Activated CD4-positive, alpha-beta T cell treated with anti-CD3 and anti-CD28 coated beads, Interleukin-2, amount 10 ng/mL, durations not matched to agents 7 days and 5 days (primary cell): Measurements from ENCODE around the gene TMCC3. TPM values are rescaled to one million over a fixed set of nuclear protein-coding genes. Genes with fewer than 3 reads are reported as not detected.
A peak's percentile ranks its signal among the peaks of the same experiment; 100 is the strongest.
"Not testable (repeated sequence)": the region's sequence is repeated elsewhere in the genome, so short reads cannot be mapped to it uniquely, and the experiment has no call there.

Experiments
- CTCF ChIA-PET: fragments of 350-600 bp; sonication (Branson Sonifier 250); formaldehyde crosslinking; loops from one replicate; lab custom pipeline; 2021; ENCODE audit warnings: antibody characterized with exemption; lab: Charles Lee
- POLR2A ChIA-PET: fragments of 350-600 bp; sonication (Branson Sonifier 250); formaldehyde crosslinking; loops from one replicate; lab custom pipeline; 2021; ENCODE audit warnings: antibody characterized with exemption; lab: Charles Lee
- DNase-seq: peaks from one replicate; pipeline ENCODE4 v3.0.0-alpha.2; 2020
- H3K27ac Mint-ChIP-seq: one replicate; pipeline ENCODE4 v1.8.0; 2021; ENCODE audit warnings: mild to moderate bottlenecking, moderate library complexity, mixed read lengths
- H3K27me3 Mint-ChIP-seq: one replicate; pipeline ENCODE4 v1.8.0; 2021; ENCODE audit warnings: mixed read lengths
- H3K36me3 Mint-ChIP-seq: one replicate; pipeline ENCODE4 v1.8.0; 2021; ENCODE audit warnings: low read depth, mixed read lengths
- H3K4me1 Mint-ChIP-seq: one replicate; pipeline ENCODE4 v1.8.0; 2021; ENCODE audit warnings: mixed read lengths
- H3K4me3 Mint-ChIP-seq: one replicate; pipeline ENCODE4 v1.8.0; 2021; ENCODE audit warnings: mild to moderate bottlenecking, moderate library complexity, mixed read lengths
- H3K9me3 Mint-ChIP-seq: one replicate; pipeline ENCODE4 v1.8.0; 2021; ENCODE audit warnings: mixed read lengths
- total RNA-seq, 2 experiments: library from RNA; stranded (reverse); gene quantifications; one replicate each; pipeline ENCODE4 v1.2.3, GENCODE V29; 2021

The TMCC3 gene
- total RNA-seq, 2 experiments from 2014 or later, result 0.17 to 0.23 TPM

- Mint-ChIP-seq H3K27me3 (no peaks in the 10 kb centered on the region), H3K4me1 (peaks cover 21% of the 10 kb centered on the region), H3K36me3 (peaks cover 3% of the 10 kb centered on the region), H3K27ac (peak overlapping the region; percentile 88), H3K9me3 (peaks cover 2% of the 10 kb centered on the region), H3K4me3 (peak overlapping the region; percentile 52)
- ChIA-PET CTCF (interaction anchor here (0.8 to 1.7 kb wide), 2 partner anchors 11 to 18 kb away, joined by 3 to 4 read pairs; no protein-coding TSS in a partner anchor), POLR2A (no interaction called here)
- no peak for DNase-seq
Measured at GRCh38 chr12:94622475-94622874, 27.9 kb downstream of the TMCC3 start.

GRCh38 chr12:94621662-94622359 lies 28.5 kb downstream of the TMCC3 start:
- peak; percentile 51 for DNase-seq
- Mint-ChIP-seq H3K4me3 (peak overlapping the region; percentile 52), H3K9me3 (peaks cover 2% of the 10 kb centered on the region), H3K27ac (peak overlapping the region; percentile 88), H3K27me3 (no peaks in the 10 kb centered on the region), H3K4me1 (peaks cover 21% of the 10 kb centered on the region), H3K36me3 (peaks cover 3% of the 10 kb centered on the region)
- ChIA-PET POLR2A (no interaction called here), CTCF (interaction anchor here (1.7 kb wide), 1 partner anchor 12 kb away, joined by 4 read pairs; no protein-coding TSS in a partner anchor)

DNA sequence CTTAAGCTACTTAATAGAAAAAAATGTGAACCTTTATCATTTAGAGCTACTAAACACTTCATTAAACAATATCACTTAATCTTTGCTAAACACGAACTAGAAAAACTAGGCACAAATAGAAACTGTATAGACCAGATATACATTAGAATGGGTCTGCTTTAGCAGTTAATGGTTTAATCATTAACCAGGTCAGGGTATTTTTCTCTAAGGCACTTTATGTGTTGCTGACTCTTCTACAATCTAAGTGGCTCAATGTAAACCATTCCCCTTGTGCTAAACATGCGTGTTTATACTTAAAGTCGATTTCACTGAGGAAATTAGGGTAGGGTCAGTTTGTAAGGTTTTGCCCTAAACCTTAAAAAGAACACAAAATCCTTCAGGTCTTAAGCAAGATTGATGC lies 29.7 kb downstream of the TMCC3 start:
- peaks cover 3% of the 10 kb centered on the region for H3K36me3 Mint-ChIP-seq
- ChIA-PET CTCF (no interaction called here), POLR2A (no interaction called here)
- no peaks in the 10 kb centered on the region for H3K9me3 Mint-ChIP-seq
- DNase-seq, result no peak
- H3K4me1 Mint-ChIP-seq, result peaks cover 21% of the 10 kb centered on the region
- no peaks in the 10 kb centered on the region for H3K27me3 Mint-ChIP-seq
- H3K4me3 Mint-ChIP-seq, result no peak overlapping the region
- no peak overlapping the region for H3K27ac Mint-ChIP-seq

DNA sequence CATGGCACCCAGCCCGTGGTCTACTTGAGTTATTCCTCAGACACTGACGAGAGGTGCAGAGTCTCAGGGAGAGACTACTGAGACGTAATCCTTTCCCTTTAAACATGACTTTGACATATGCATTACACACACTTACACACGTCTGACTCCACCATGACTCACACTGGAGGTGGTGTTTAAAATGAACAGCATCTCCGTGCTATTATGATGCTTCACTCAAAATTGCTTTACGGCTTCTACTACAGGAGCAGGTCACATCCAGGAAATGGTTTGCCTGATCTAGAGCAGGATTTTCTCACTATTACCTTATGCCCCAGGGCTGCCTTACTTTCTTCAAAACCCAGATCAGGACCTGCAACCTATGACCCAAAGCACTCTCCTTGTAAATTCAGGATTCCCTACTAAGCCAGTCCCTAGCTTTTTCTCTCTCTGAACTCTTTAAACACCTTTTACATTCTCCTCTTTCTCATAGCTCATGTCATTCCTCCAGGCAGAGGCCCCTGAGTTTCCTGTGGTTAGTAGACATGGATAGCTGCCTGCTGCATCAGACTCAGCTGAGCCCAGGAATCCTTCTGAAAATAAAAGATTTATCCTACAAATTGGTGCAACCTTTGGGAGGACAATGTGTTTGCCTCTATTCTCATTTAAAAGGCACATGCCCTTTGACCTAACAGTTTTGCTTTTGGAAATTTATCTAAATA lies 31.2 kb downstream of the TMCC3 start:
- POLR2A ChIA-PET, result no interaction called here
- H3K27me3 Mint-ChIP-seq, result peaks cover 4% of the 10 kb centered on the region

GRCh38 chr12:94617101-94617500 lies 33.3 kb downstream of the TMCC3 start:
- H3K36me3 Mint-ChIP-seq, result peaks cover 3% of the 10 kb centered on the region
- POLR2A ChIA-PET, result no interaction called here
- CTCF ChIA-PET, result interaction anchor here (0.6 kb wide), 1 partner anchor 177 kb away, joined by 4 read pairs; no protein-coding TSS in a partner anchor

More for the DNA sequence above, 31.2 kb downstream of the TMCC3 start:
- CTCF ChIA-PET, result no interaction called here
- no peak overlapping the region for H3K4me3 Mint-ChIP-seq
- H3K9me3 Mint-ChIP-seq, result no peaks in the 10 kb centered on the region
- peaks cover 21% of the 10 kb centered on the region for H3K4me1 Mint-ChIP-seq
- H3K36me3 Mint-ChIP-seq, result peaks cover 3% of the 10 kb centered on the region
- H3K27ac Mint-ChIP-seq, result peak overlapping the region; percentile 9
- no peak for DNase-seq

DNA sequence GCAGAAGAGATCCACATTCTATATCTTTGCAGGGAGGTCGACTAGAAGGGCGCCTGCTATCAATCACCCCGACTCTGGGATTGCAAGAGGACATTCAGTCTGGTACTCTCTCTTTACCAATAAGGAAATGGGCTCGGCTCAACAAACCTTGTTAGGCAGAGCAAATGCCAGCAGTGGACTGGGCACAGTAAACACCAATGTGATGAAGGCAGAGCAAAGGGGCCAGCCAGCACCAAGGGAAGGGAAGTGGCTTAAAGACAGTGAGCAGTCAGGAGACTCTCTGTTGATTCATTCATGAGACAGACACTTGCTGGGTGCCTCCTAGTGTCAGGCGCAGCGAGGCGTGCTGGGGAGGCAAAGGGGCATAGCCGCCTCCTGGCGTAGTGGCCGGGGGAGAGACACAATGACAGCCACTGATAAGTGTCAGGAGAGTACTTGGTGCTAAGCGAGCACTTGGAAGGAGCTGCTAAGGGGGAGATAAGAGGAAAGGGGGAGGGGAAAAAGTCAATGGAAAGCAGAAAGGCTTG lies 34.1 kb downstream of the TMCC3 start:
- H3K36me3 Mint-ChIP-seq, result no peaks in the 10 kb centered on the region
- H3K4me3 Mint-ChIP-seq, result no peak overlapping the region
- peaks cover 4% of the 10 kb centered on the region for H3K27me3 Mint-ChIP-seq
- no peak for DNase-seq
- no peak overlapping the region for H3K27ac Mint-ChIP-seq
- peaks cover 8% of the 10 kb centered on the region for H3K4me1 Mint-ChIP-seq
- no peaks in the 10 kb centered on the region for H3K9me3 Mint-ChIP-seq
- POLR2A ChIA-PET, result no interaction called here
- CTCF ChIA-PET, result no interaction called here

More at GRCh38 chr12:94617101-94617500, 33.3 kb downstream of the TMCC3 start:
- H3K9me3 Mint-ChIP-seq, result no peaks in the 10 kb centered on the region
- peaks cover 16% of the 10 kb centered on the region for H3K4me1 Mint-ChIP-seq
- peaks cover 4% of the 10 kb centered on the region for H3K27me3 Mint-ChIP-seq
- H3K4me3 Mint-ChIP-seq, result no peak overlapping the region
- DNase-seq, result no peak
- H3K27ac Mint-ChIP-seq, result no peak overlapping the region

DNA sequence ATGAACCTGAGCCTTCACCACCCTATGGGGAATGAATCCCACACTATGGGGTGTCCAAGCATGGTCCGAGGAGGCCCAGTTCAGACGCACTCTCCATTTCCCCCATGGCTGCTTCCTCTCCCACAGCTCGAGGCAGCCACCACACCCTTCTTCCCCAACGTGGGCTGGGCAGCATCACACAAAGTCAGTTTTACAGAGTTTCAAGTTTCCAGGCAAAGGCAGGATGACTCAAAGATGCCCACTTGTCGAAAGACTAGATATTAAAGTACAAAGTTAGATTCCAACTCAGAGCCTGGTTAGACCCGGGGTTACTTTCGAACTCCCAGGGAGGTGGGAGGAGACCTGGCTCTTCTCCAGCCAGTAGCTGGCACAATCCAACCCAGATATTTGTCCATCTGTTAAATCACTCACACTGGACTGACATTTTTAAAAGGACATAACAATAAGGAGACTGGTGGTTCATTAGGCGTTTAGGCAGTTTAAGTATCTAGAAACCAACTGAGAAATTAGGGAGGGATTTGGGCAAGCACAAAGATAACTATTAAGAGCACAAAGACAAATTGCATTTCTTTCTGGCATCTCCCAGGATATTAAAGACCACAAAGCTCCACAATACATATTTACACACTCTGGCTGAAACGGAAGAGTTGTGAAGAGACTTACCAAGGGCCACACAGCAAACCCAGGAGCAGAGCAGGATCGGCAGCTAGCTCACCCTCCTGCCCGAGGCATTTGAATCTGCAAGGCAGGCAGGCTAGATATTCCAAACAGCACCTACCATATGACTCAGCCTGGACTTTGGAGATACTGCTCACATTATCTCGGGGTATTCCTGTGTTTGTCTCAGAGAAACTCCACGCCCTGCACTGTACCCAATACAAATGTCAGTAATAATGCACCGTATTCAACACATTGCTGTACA lies 34.8 kb downstream of the TMCC3 start:
- POLR2A ChIA-PET, result no interaction called here
- CTCF ChIA-PET, result no interaction called here
- no peak for DNase-seq
- Mint-ChIP-seq H3K4me3 (no peak overlapping the region), H3K27ac (no peak overlapping the region), H3K27me3 (peaks cover 6% of the 10 kb centered on the region), H3K4me1 (peaks cover 5% of the 10 kb centered on the region), H3K9me3 (no peaks in the 10 kb centered on the region), H3K36me3 (no peaks in the 10 kb centered on the region)

GRCh38 chr12:94614288-94614721 lies 36.1 kb downstream of the TMCC3 start:
- H3K4me3 Mint-ChIP-seq, result no peak overlapping the region
- peaks cover 2% of the 10 kb centered on the region for H3K4me1 Mint-ChIP-seq
- POLR2A ChIA-PET, result interaction anchor here (0.6 kb wide), 1 partner anchor 413 kb away, joined by 4 read pairs; no protein-coding TSS in a partner anchor
- H3K27ac Mint-ChIP-seq, result no peak overlapping the region
- CTCF ChIA-PET, result interaction anchor here (0.6 to 0.9 kb wide), 3 partner anchors 20 to 1783 kb away, joined by 4 to 5 read pairs (median 5); no protein-coding TSS in a partner anchor
- peaks cover 13% of the 10 kb centered on the region for H3K27me3 Mint-ChIP-seq
- H3K36me3 Mint-ChIP-seq, result no peaks in the 10 kb centered on the region
- H3K9me3 Mint-ChIP-seq, result no peaks in the 10 kb centered on the region
- DNase-seq, result no peak

- H3K4me3 Mint-ChIP-seq, result no peak overlapping the region
- H3K27me3 Mint-ChIP-seq, result peaks cover 25% of the 10 kb centered on the region
- no peak overlapping the region for H3K27ac Mint-ChIP-seq
- H3K9me3 Mint-ChIP-seq, result peaks cover 3% of the 10 kb centered on the region
- ChIA-PET POLR2A (no interaction called here), CTCF (interaction anchor here (1.1 kb wide), 1 partner anchor 131 kb away, joined by 3 read pairs; no protein-coding TSS in a partner anchor)
- no peaks in the 10 kb centered on the region for H3K36me3 Mint-ChIP-seq
- no peaks in the 10 kb centered on the region for H3K4me1 Mint-ChIP-seq
- DNase-seq, result no peak
Measured at GRCh38 chr12:94609917-94610443, 40.4 kb downstream of the TMCC3 start.

DNA sequence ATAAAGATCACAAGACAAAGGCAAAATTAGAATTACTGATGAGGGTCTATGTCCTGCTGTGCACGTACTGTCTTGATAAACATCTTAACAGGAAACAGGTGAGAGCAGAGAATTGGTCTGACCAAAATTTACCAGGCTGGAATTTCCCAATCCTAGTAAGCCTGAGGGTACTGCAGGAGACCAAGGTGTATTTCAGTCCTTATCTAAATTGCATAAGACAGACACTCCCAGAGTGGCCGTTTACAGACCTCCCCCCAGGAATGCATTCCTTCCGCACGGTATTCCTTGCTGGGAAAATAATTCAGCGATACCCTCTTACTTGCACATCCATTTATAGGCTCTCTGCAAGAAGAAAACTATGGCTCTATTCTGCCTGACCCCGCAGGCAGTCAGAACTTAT lies 43.5 kb downstream of the TMCC3 start:
- H3K4me1 Mint-ChIP-seq, POLR2A ChIA-PET, H3K4me3 Mint-ChIP-seq, H3K9me3 Mint-ChIP-seq, H3K27ac Mint-ChIP-seq, CTCF ChIA-PET, DNase-seq, H3K36me3 Mint-ChIP-seq: not testable (repeated sequence)
- H3K27me3 Mint-ChIP-seq, result peaks cover 27% of the 10 kb centered on the region

GRCh38 chr12:94604366-94604698 lies 46.0 kb downstream of the TMCC3 start:
- Mint-ChIP-seq H3K4me1 (no peaks in the 10 kb centered on the region), H3K9me3 (peaks cover 3% of the 10 kb centered on the region), H3K36me3 (no peaks in the 10 kb centered on the region), H3K27me3 (peaks cover 24% of the 10 kb centered on the region), H3K4me3 (no peak overlapping the region), H3K27ac (no peak overlapping the region)
- no peak for DNase-seq
- ChIA-PET CTCF (interaction anchor here (0.6 kb wide), 2 partner anchors 33 to 368 kb away, joined by 3 read pairs; no protein-coding TSS in a partner anchor), POLR2A (no interaction called here)
